HepG2 (cell line): ENCODE results near the gene TTLL11. TPM values are rescaled to one million over a fixed set of nuclear protein-coding genes. Genes with fewer than 3 reads are reported as not detected.

Experiments used
- ATAC-seq: fragments of 200-7000 bp; cut with Tn5 transposase; 3 replicates; pipeline ENCODE4 v1.9.1; 2020; ENCODE audit warnings: mild to moderate bottlenecking, moderate library complexity
- BruUV-seq: library from RNA; stranded (reverse); fragments of 400-500 nt; replicated peaks from 2 replicates; lab custom pipeline; 2021; lab: Mats Ljungman, UMichigan
- CTCF ChIA-PET: fragments of 300-600 bp; formaldehyde crosslinking; extraction: SDS; loops from one replicate; lab custom pipeline; 2021; ENCODE audit warnings: low total read pairs, inconsistent platforms, low intra/inter-chr PET ratio; lab: Yijun Ruan, JAX
- POLR2A ChIA-PET: fragments of 350-600 bp; sonication (Branson Sonifier 250); formaldehyde crosslinking; loops from one replicate; lab custom pipeline; 2020; ENCODE audit warnings: antibody characterized with exemption, inconsistent platforms; lab: Yijun Ruan, JAX
- DNase-seq: peaks from one replicate; pipeline ENCODE4 v3.0.0-alpha.2; 2015; ENCODE audit warnings: low spot score
- FAIRE-seq: peaks from 3 replicates; lab custom pipeline; 2011; peaks lifted over from hg19 to GRCh38; lab: Jason Lieb, UNC
- H2AFZ ChIP-seq: one replicate; pipeline ENCODE4 v1.6.1; 2011; ENCODE audit warnings: low read length, inconsistent platforms
- H3K27ac ChIP-seq: fragments of 300-600 bp; 3 replicates; pipeline ENCODE4 v1.8.0; 2011; ENCODE audit warnings: mixed run types, mild to moderate bottlenecking, mixed read lengths, low read length, inconsistent platforms; ENCODE audit not compliant: insufficient read depth; ENCODE audit errors: extremely low read length
- H3K27me3 ChIP-seq, 2 experiments: fragments of 200-600 bp in 1 of 2; 2 replicates in 1 of 2; 3 replicates in 1 of 2; pipeline versions ENCODE4 v1.6.0 to v1.8.0; 2011; ENCODE audit warnings: low read length in 2 of 2, mild to moderate bottlenecking in 2 of 2, moderate library complexity in 2 of 2, inconsistent platforms in 1 of 2; ENCODE audit not compliant: insufficient read depth in 2 of 2, control insufficient read depth in 1 of 2
- H3K36me3 ChIP-seq, 2 experiments: fragments of 200-600 bp in 1 of 2; replicated peaks in 1 of 2; 2 replicates in 1 of 2; 3 replicates in 1 of 2; pipeline versions ENCODE4 v1.5.1 to v1.8.0; 2011; ENCODE audit warnings: low read length in 2 of 2, inconsistent platforms in 1 of 2; ENCODE audit not compliant: insufficient read depth in 2 of 2, control insufficient read depth in 1 of 2
- H3K4me1 ChIP-seq: 2 replicates; pipeline ENCODE4 v1.5.1; 2012; ENCODE audit warnings: low read length, inconsistent platforms; ENCODE audit not compliant: insufficient read depth
- H3K4me2 ChIP-seq: 2 replicates; pipeline ENCODE4 v1.6.0; 2011; ENCODE audit warnings: low read depth, low read length, inconsistent platforms
- H3K4me3 ChIP-seq, 3 experiments: fragments of 200-600 bp in 1 of 3; sonication (generic), shearing (Covaris generic) in 1 of 3; replicated peaks in 1 of 3; 2 replicates each; pipeline ENCODE4 v1.5.1; 2011 to 2016; ENCODE audit warnings: low read length in 3 of 3, inconsistent platforms in 2 of 3, low read depth in 2 of 3, mild to moderate bottlenecking in 2 of 3, control low read depth in 1 of 3, mixed read lengths in 1 of 3; ENCODE audit not compliant: insufficient read depth in 1 of 3
- H3K79me2 ChIP-seq: one replicate; pipeline ENCODE4 v1.6.1; 2011; ENCODE audit warnings: low read length, inconsistent platforms; ENCODE audit not compliant: insufficient read depth
- H3K9ac ChIP-seq: 2 replicates; pipeline ENCODE4 v1.6.0; 2011; ENCODE audit warnings: mild to moderate bottlenecking, low read depth, low read length, inconsistent platforms; ENCODE audit not compliant: insufficient read depth
- H3K9me3 ChIP-seq: 2 replicates; pipeline ENCODE4 v1.5.1; 2012; ENCODE audit warnings: mild to moderate bottlenecking, low read length
- H4K20me1 ChIP-seq: 2 replicates; pipeline ENCODE4 v1.6.0; 2011; ENCODE audit warnings: inconsistent platforms, mild to moderate bottlenecking, low read length, moderate library complexity; ENCODE audit not compliant: insufficient read depth
- DR1 ChIP-seq: sonication (generic); formaldehyde crosslinking; IDR thresholded peaks from 2 replicates; pipeline ENCODE4 v1.8.0; 2021; ENCODE audit warnings: mild to moderate bottlenecking, missing genetic modification reagents, inconsistent platforms
- GABPB1 ChIP-seq: IDR thresholded peaks from 2 replicates; pipeline ENCODE4 v1.6.1; 2016; ENCODE audit warnings: mild to moderate bottlenecking, missing genetic modification reagents, moderate library complexity, missing compliant biosample characterization
- HHEX ChIP-seq: IDR thresholded peaks from 2 replicates; pipeline ENCODE4 v1.6.1; 2016; ENCODE audit warnings: control low read depth
- KDM5A ChIP-seq: fragments of 200-600 bp; sonication (generic); IDR thresholded peaks from 2 replicates; pipeline ENCODE4 v1.7.0; 2018; ENCODE audit warnings: antibody characterized with exemption, mild to moderate bottlenecking, low read length, borderline replicate concordance
- MATR3 ChIP-seq: sonication (generic); formaldehyde crosslinking; IDR thresholded peaks from 2 replicates; pipeline ENCODE4 v1.4.0; 2020; ENCODE audit warnings: missing genetic modification reagents
- NPAS2 ChIP-seq: sonication (generic); formaldehyde crosslinking; IDR thresholded peaks from 2 replicates; pipeline ENCODE4 v1.8.0; 2022; ENCODE audit warnings: mild to moderate bottlenecking, missing genetic modification reagents, borderline replicate concordance
- RAD21 ChIP-seq: fragments of 450-650 bp; formaldehyde crosslinking; IDR thresholded peaks from 2 replicates; pipeline ENCODE4 v1.5.0; 2020; ENCODE audit warnings: mild to moderate bottlenecking
- SMAD1 ChIP-seq: sonication (generic); formaldehyde crosslinking; IDR thresholded peaks from 2 replicates; pipeline ENCODE4 v1.4.0; 2020; ENCODE audit warnings: missing genetic modification reagents, low read depth, mild to moderate bottlenecking, borderline replicate concordance
- SP5 ChIP-seq: IDR thresholded peaks from 2 replicates; pipeline ENCODE4 v1.6.1; 2016; ENCODE audit warnings: low read depth, borderline replicate concordance
- STAT5B ChIP-seq: sonication (generic); formaldehyde crosslinking; IDR thresholded peaks from 2 replicates; pipeline ENCODE4 v1.4.0; 2020; ENCODE audit warnings: missing genetic modification reagents
- ZMAT5 ChIP-seq: sonication (generic); formaldehyde crosslinking; IDR thresholded peaks from 2 replicates; pipeline ENCODE4 v1.5.0; 2020; ENCODE audit warnings: mild to moderate bottlenecking, low read depth, missing genetic modification reagents, borderline replicate concordance
- ZNF12 ChIP-seq: sonication (generic); formaldehyde crosslinking; IDR thresholded peaks from 2 replicates; pipeline ENCODE4 v1.5.0; 2020; ENCODE audit warnings: missing genetic modification reagents
- ZNF3 ChIP-seq: IDR thresholded peaks from 2 replicates; pipeline ENCODE4 v1.7.0; 2017; ENCODE audit warnings: inconsistent platforms
- WGBS: methylation state at CpG from one replicate; pipeline ENCODE4 v1.1.6; 2017; ENCODE audit warnings: low lambda C conversion rate; 5-methylcytosine and 5-hydroxymethylcytosine counted together
- in situ Hi-C: cut with HindIII; loops from 2 replicates; pipeline ENCODE4 v1.10.0; 2017; ENCODE audit warnings: low pct_unique_long_range_greater_than_20kb; ENCODE audit not compliant: extremely low pct_ligation_motif_present
- intact Hi-C: fragments of 100-400 bp; cut with micrococcal nuclease; formaldehyde crosslinking; loops from one replicate; pipeline ENCODE4 v1.10.0; 2022; ENCODE audit not compliant: unreplicated experiment
- polyA plus RNA-seq, 8 experiments: library from polyadenylated mRNA; depleted of rRNA in 3 of 8; stranded (reverse) in 7 of 8; unstranded in 1 of 8; fragments of >200 nt; fragmentation: Illumina TruSeq in 4 of 8; extraction: Trizol in 4 of 8; gene quantifications; 2 replicates each; pipeline versions ENCODE4 v1.2.1 to v1.2.3, GENCODE V29; 2011 to 2016; ENCODE audit warnings: low read depth in 4 of 8, missing spikeins in 1 of 8, mixed read lengths in 1 of 8; ENCODE audit not compliant: insufficient read depth in 1 of 8
- total RNA-seq, 5 experiments: library from RNA; depleted of rRNA; stranded (reverse); fragments of >200 nt; fragmentation: Illumina TruSeq; extraction: Trizol; gene quantifications; 2 replicates each; pipeline ENCODE4 v1.2.3, GENCODE V29; 2016; ENCODE audit warnings: low read depth in 1 of 5
- TF ChIP-seq, protein P1 (sequence below): sonication (generic); formaldehyde crosslinking; IDR thresholded peaks from 2 replicates; pipeline ENCODE4 v1.8.1; 2023; ENCODE audit warnings: missing genetic modification reagents, mild to moderate bottlenecking, borderline replicate concordance

TTLL11 gene
- total and polyA plus RNA-seq, 2 of the 13 experiments (the other 11 are each of a cell fraction or from before 2014, with no cell fraction given) = 4.5 to 5.2 TPM

DNA sequence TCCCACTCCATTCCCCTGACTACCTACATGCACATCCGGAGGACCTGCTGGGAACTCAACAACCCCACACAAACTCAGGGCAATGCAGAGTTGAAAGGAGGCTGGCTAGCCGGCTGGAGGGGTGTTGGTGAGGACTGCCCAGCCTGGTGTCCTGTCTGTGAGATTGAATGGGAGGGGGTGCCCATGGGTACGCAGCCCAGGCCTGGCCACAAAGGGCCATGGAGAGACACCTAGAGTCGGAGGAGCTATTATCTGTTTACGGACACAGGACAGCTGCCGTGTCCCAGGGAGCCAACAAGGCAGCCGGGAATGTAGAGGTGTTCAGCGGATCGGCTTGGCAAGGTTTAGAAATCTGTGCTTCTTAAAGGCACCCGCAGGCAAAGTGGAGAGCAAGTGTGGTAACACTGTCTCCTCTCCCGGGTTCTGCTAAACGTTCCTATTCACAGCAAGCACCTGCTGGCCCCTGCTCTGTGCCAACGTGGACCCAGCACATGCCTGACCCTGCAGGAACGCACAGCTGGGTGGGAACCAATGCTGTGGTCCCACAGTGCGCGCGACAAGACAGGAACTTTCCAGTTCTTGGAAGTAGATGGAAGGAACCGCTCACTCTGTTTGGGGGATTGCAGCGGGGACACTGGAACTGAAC lies 275.0 kb downstream of the TTLL11 start:
- no peak for ATAC-seq
- no peaks in the 10 kb centered on the region for H3K4me1 ChIP-seq

GRCh38 chr9:121817476-121817875 lies 275.6 kb downstream of the TTLL11 start:
- CTCF ChIA-PET = no interaction called here
- no peaks in the 10 kb centered on the region for H4K20me1 ChIP-seq
- no peaks in the 10 kb centered on the region for H3K9me3 ChIP-seq
- no peak overlapping the region for H2AFZ ChIP-seq
- no peaks in the 10 kb centered on the region for H3K79me2 ChIP-seq
- ATAC-seq = no peak
- POLR2A ChIA-PET = no interaction called here
- TF ChIP-seq SP5 (CRISPR knock-in tag) (no peak), RAD21 (CRISPR knock-in tag) (no peak), STAT5B (no peak), ZNF3 (CRISPR knock-in tag) (no peak), NPAS2 (CRISPR knock-in tag) (no peak)
- in situ Hi-C loops = no loop called here
- no peak for FAIRE-seq
- no peaks in the 10 kb centered on the region for H3K36me3 ChIP-seq
- no peak overlapping the region for H3K27ac ChIP-seq
- no peak overlapping the region for H3K9ac ChIP-seq
- no peak overlapping the region for H3K4me2 ChIP-seq
- H3K4me1 ChIP-seq = no peaks in the 10 kb centered on the region
- no peak overlapping the region for H3K4me3 ChIP-seq
- WGBS = 24% methylated on average over 7 of the region's 9 CpGs
- intact Hi-C loops = no loop called here
- peaks cover 1 to 74% of the 10 kb centered on the region in 2 experiments; a peak in 4 of 5 replicates for H3K27me3 ChIP-seq
- no peak for DNase-seq
- no TSS peak for BruUV-seq

More for the DNA sequence above, 275.0 kb downstream of the TTLL11 start:
- in situ Hi-C loops (no loop called here), intact Hi-C loops (no loop called here)
- Histone ChIP-seq H3K9ac (no peak overlapping the region), H3K4me2 (no peak overlapping the region), H2AFZ (no peak overlapping the region), H3K79me2 (no peaks in the 10 kb centered on the region), H3K4me3 (no peak overlapping the region), H3K9me3 (no peaks in the 10 kb centered on the region), H3K27ac (no peak overlapping the region), H4K20me1 (no peaks in the 10 kb centered on the region), H3K36me3 (no peaks in the 10 kb centered on the region), H3K27me3 (peaks cover 1 to 75% of the 10 kb centered on the region in 2 experiments; a peak in 4 of 5 replicates)
- WGBS = 52% methylated on average over 18 of the region's 19 CpGs
- DNase-seq (no peak), FAIRE-seq (no peak)
- BruUV-seq = no TSS peak
- no peak for TF ChIP-seq ZNF12
- TF ChIP-seq ZMAT5 (CRISPR knock-in tag) = no peak
- no peak for TF ChIP-seq SMAD1 (CRISPR knock-in tag)
- TF ChIP-seq KDM5A = no peak
- no peak for TF ChIP-seq DR1
- TF ChIP-seq GABPB1 (CRISPR knock-in tag) = no peak
- TF ChIP-seq MATR3 = no peak
- TF ChIP-seq HHEX (CRISPR knock-in tag) = no peak
- TF ChIP-seq, protein P1, sequence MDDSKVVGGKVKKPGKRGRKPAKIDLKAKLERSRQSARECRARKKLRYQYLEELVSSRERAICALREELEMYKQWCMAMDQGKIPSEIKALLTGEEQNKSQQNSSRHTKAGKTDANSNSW = no peak
- ChIA-PET POLR2A (no interaction called here), CTCF (no interaction called here)
